K562 (cell line): ENCODE data around the gene PHLDB2. TPM values are rescaled to one million over a fixed set of nuclear protein-coding genes. Genes with fewer than 3 reads are reported as not detected.

Source experiments
- ATAC-seq: fragments of 200-7000 bp; cut with Tn5 transposase; 3 replicates; pipeline ENCODE4 v1.9.1; 2020; ENCODE audit warnings: moderate library complexity
- BruUV-seq: library from RNA; stranded (reverse); fragments of 400-500 nt; replicated peaks from 2 replicates; lab custom pipeline; 2021; lab: Mats Ljungman, UMichigan
- CTCF ChIA-PET: fragments of 300-600 bp; formaldehyde crosslinking; extraction: SDS; loops from one replicate; lab custom pipeline; 2021; ENCODE audit warnings: low intra/inter-chr PET ratio; lab: Yijun Ruan, JAX
- POLR2A ChIA-PET: fragments of 300-600, 350-650 bp; sonication (Branson Sonifier 250); formaldehyde crosslinking; extraction: SDS; loops from one replicate; lab custom pipeline; 2021; ENCODE audit warnings: antibody characterized with exemption, inconsistent platforms; lab: Yijun Ruan, JAX
- DNase-seq, 4 experiments: peaks; one replicate each; pipeline versions ENCODE4 v3.0.0 to v3.0.0-alpha.2; 2011 to 2018; ENCODE audit warnings: low spot score in 3 of 4, mixed read lengths in 3 of 4; ENCODE audit errors: extremely low read depth in 1 of 4
- FAIRE-seq: peaks from 2 replicates; lab custom pipeline; 2011; peaks lifted over from hg19 to GRCh38; lab: Jason Lieb, UNC
- H2AFZ ChIP-seq: 2 replicates; pipeline ENCODE4 v1.6.0; 2011; ENCODE audit warnings: low read depth, low read length, control low read depth, inconsistent platforms
- H3K27ac ChIP-seq: fragments of 200-600 bp; 3 replicates; pipeline ENCODE4 v1.8.0; 2011; ENCODE audit warnings: low read depth, mild to moderate bottlenecking, control low read depth, inconsistent platforms, low read length, moderate library complexity, mixed read lengths; ENCODE audit errors: extremely low read depth
- H3K27me3 ChIP-seq, 2 experiments: fragments of 300-600 bp in 1 of 2; 2 replicates in 1 of 2; 3 replicates in 1 of 2; pipeline versions ENCODE4 v1.6.0 to v1.8.0; 2011; ENCODE audit warnings: inconsistent platforms in 2 of 2, low read length in 2 of 2, mild to moderate bottlenecking in 1 of 2, mixed read lengths in 1 of 2, moderate library complexity in 1 of 2; ENCODE audit not compliant: control insufficient read depth in 2 of 2, insufficient read depth in 2 of 2
- H3K36me3 ChIP-seq: fragments of 300-600 bp; 3 replicates; pipeline ENCODE4 v1.8.0; 2011; ENCODE audit warnings: mild to moderate bottlenecking, low read length, inconsistent platforms; ENCODE audit not compliant: control insufficient read depth, insufficient read depth
- H3K4me1 ChIP-seq, 2 experiments: fragments of 200-600 bp in 1 of 2; replicated peaks in 1 of 2; 2 replicates in 1 of 2; 3 replicates in 1 of 2; pipeline versions ENCODE4 v1.5.1 to v1.8.0; 2011; ENCODE audit warnings: inconsistent platforms in 2 of 2, low read length in 2 of 2, mild to moderate bottlenecking in 1 of 2, mixed read lengths in 1 of 2, moderate library complexity in 1 of 2; ENCODE audit not compliant: control insufficient read depth in 2 of 2, insufficient read depth in 2 of 2
- H3K4me2 ChIP-seq: 2 replicates; pipeline ENCODE4 v1.6.1; 2011; ENCODE audit warnings: low read length, control low read depth, inconsistent platforms, mixed read lengths; ENCODE audit not compliant: insufficient read depth
- H3K4me3 ChIP-seq: fragments of 200-600 bp; sonication (generic), shearing (Covaris generic); 2 replicates; pipeline ENCODE4 v1.5.1; 2016; ENCODE audit warnings: control low read depth, inconsistent platforms
- H3K79me2 ChIP-seq: fragments of 200-600 bp; 3 replicates; pipeline ENCODE4 v1.8.0; 2011; ENCODE audit warnings: low read length, inconsistent platforms; ENCODE audit not compliant: control insufficient read depth, insufficient read depth
- H3K9ac ChIP-seq, 2 experiments: 2 replicates each; pipeline versions ENCODE4 v1.6.0 to v1.6.1; 2011; ENCODE audit warnings: low read depth in 2 of 2, low read length in 2 of 2, control low read depth in 1 of 2, inconsistent platforms in 1 of 2, mild to moderate bottlenecking in 1 of 2, mixed read lengths in 1 of 2; ENCODE audit not compliant: insufficient read depth in 1 of 2
- H3K9me1 ChIP-seq: one replicate; pipeline ENCODE4 v1.6.0; 2011; ENCODE audit warnings: inconsistent platforms, mild to moderate bottlenecking, low read length, moderate library complexity; ENCODE audit not compliant: control insufficient read depth, insufficient read depth
- H3K9me3 ChIP-seq: replicated peaks from 2 replicates; pipeline ENCODE4 v1.5.1; 2011; ENCODE audit warnings: low read depth, low read length, inconsistent platforms; ENCODE audit not compliant: control insufficient read depth, insufficient read depth
- H4K20me1 ChIP-seq: replicated peaks from 2 replicates; pipeline ENCODE4 v1.6.1; 2011; ENCODE audit warnings: low read length, inconsistent platforms, mixed read lengths; ENCODE audit not compliant: control insufficient read depth, insufficient read depth
- EWSR1 ChIP-seq: fragments of 450-650 bp; IDR thresholded peaks from 2 replicates; pipeline ENCODE4 v1.6.1; 2018; ENCODE audit warnings: borderline replicate concordance, mild to moderate bottlenecking, low read depth, moderate library complexity; ENCODE audit not compliant: partially characterized antibody
- LCOR ChIP-seq: sonication (generic); formaldehyde crosslinking; IDR thresholded peaks from 2 replicates; pipeline ENCODE4 v1.8.0; 2022; ENCODE audit warnings: mild to moderate bottlenecking, missing genetic modification reagents
- PRPF4 ChIP-seq: fragments of 200-400 bp; formaldehyde crosslinking; IDR thresholded peaks from one replicate; pipeline ENCODE4 v1.6.1; 2017; ENCODE audit warnings: low read length, low read depth, mild to moderate bottlenecking; ENCODE audit not compliant: insufficient read depth, poor library complexity, severe bottlenecking
- RBBP5 ChIP-seq: fragments of 200-600 bp; sonication (generic); IDR thresholded peaks from 2 replicates; pipeline ENCODE4 v1.6.1; 2012; ENCODE audit warnings: borderline replicate concordance, mild to moderate bottlenecking, low read length, control low read depth, inconsistent platforms; ENCODE audit not compliant: insufficient read depth, poor library complexity, severe bottlenecking
- SP2 ChIP-seq: IDR thresholded peaks from 2 replicates; pipeline ENCODE4 v1.6.1; 2011; ENCODE audit warnings: mild to moderate bottlenecking, low read depth, low read length, moderate library complexity; ENCODE audit not compliant: poor library complexity, severe bottlenecking; ENCODE audit errors: extremely low read depth
- SPI1 ChIP-seq: IDR thresholded peaks from 2 replicates; pipeline ENCODE4 v1.6.1; 2011; ENCODE audit warnings: low read depth, low read length, control low read depth, borderline replicate concordance
- ZNF253 ChIP-seq: fragments of 250-450 bp; sonication (Bioruptor Pico); conservative IDR thresholded peaks from 2 replicates; pipeline ENCODE4 v1.6.1; 2021; ENCODE audit warnings: mild to moderate bottlenecking
- WGBS: fragments of 100-300 bp; shearing (Covaris generic); methylation state at CpG from one replicate; pipeline ENCODE4 v1.1.6; 2016; ENCODE audit warnings: low coverage, mixed read lengths; ENCODE audit not compliant: insufficient coverage; ENCODE audit errors: missing lambda C conversion rate; 5-methylcytosine and 5-hydroxymethylcytosine counted together
- in situ Hi-C: fragments of 300-500 bp; cut with MboI; formaldehyde crosslinking; loops from 4 replicates; pipeline ENCODE4 v1.15.0; 2018; ENCODE audit warnings: inconsistent platforms, mixed read lengths
- intact Hi-C: fragments of 100-400 bp; cut with micrococcal nuclease; formaldehyde crosslinking; loops from 2 replicates; pipeline ENCODE4 v1.14.2; 2022
- polyA plus RNA-seq, 8 experiments: library from polyadenylated mRNA; depleted of rRNA in 4 of 8; stranded (reverse) in 5 of 8; unstranded in 3 of 8; fragments of >200 nt; fragmentation: Nextera tagmentation in 2 of 8; fragmentation: Illumina TruSeq in 1 of 8; extraction: Ambion mirVana in 2 of 8; extraction: Trizol in 1 of 8; gene quantifications; 2 replicates each; pipeline versions ENCODE4 v1.2.1 to v1.2.3, GENCODE V29; 2011 to 2014; ENCODE audit warnings: inconsistent platforms in 1 of 8, missing spikeins in 1 of 8
- total RNA-seq, 7 experiments: library from RNA; depleted of rRNA in 6 of 7; stranded (reverse); fragments of >200 nt in 6 of 7; fragmentation: Illumina TruSeq in 2 of 7; extraction: Trizol in 2 of 7; gene quantifications; 2 replicates each; pipeline versions ENCODE4 v1.2.1 to v1.2.3, GENCODE V29; 2011 to 2021; ENCODE audit warnings: low replicate concordance in 1 of 7
- TF ChIP-seq, protein P1 (sequence below), 2 experiments: fragments of 150-350 bp in 1 of 2; IDR thresholded peaks; 2 replicates each; pipeline ENCODE4 v1.6.1; 2012 to 2016; ENCODE audit warnings: low read depth in 2 of 2, low read length in 2 of 2, mild to moderate bottlenecking in 1 of 2, moderate library complexity in 1 of 2
- TF ChIP-seq, protein P2 (sequence below): fragments of 250-450 bp; sonication (Bioruptor Pico); IDR thresholded peaks from 2 replicates; pipeline ENCODE4 v1.5.0; 2021; ENCODE audit warnings: mild to moderate bottlenecking, borderline replicate concordance
- TF ChIP-seq, protein P3 (sequence below): IDR thresholded peaks from 2 replicates; pipeline ENCODE4 v1.6.1; 2016; ENCODE audit warnings: missing genetic modification characterization, missing compliant biosample characterization
- TF ChIP-seq, protein P4 (sequence below): fragments of 450-650 bp; IDR thresholded peaks from 2 replicates; pipeline ENCODE4 v1.7.1; 2018; ENCODE audit warnings: mild to moderate bottlenecking, low read depth; ENCODE audit not compliant: partially characterized antibody

PHLDB2 gene
- total and polyA plus RNA-seq, 9 of the 15 experiments (the other 6 are each of a cell fraction or from before 2014, with no cell fraction given): 0.04 TPM; not detected in 8

DNA sequence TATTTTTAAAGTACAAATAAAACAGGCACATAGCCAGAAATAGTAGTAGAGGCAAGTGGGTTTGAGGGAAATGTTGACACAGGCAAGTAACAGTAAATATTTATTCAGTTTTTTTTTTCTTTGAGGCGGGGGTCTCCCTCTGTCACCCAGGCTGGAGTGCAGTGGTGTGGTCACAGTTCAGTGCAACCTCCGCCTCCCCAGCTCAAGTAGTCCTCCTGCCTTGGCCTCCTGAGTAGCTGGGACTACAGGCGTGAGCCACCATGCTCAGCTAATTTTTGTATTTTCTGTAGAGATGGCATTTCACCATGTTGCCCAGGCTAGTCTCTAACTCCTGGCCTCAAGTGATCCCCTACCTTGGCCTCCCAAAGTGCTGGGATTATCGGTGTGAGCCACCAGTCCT, 43.5 kb downstream of the PHLDB2 start:
- no TSS peak for BruUV-seq
- Histone ChIP-seq H3K27ac (no peak overlapping the region), H4K20me1 (no peaks in the 10 kb centered on the region), H3K79me2 (no peaks in the 10 kb centered on the region), H3K9ac (no peak overlapping the region), H3K36me3 (no peaks in the 10 kb centered on the region), H2AFZ (no peak overlapping the region), H3K27me3 (no peaks in the 10 kb centered on the region), H3K9me1 (no peaks in the 10 kb centered on the region), H3K9me3 (no peaks in the 10 kb centered on the region), H3K4me3 (no peak overlapping the region), H3K4me2 (no peak overlapping the region), H3K4me1 (no peaks in the 10 kb centered on the region)
- intact Hi-C loops: no loop called here
- in situ Hi-C loops: no loop called here
- CTCF ChIA-PET: no interaction called here
- 0% methylated on average over 4 of the region's 4 CpGs for WGBS
- no peak for ATAC-seq
- no peak for DNase-seq
- no peak for FAIRE-seq
- POLR2A ChIA-PET: no interaction called here
- no peak for TF ChIP-seq ZNF253 (CRISPR knock-in tag)
- no peak for TF ChIP-seq SPI1
- no peak for TF ChIP-seq PRPF4
- no peak for TF ChIP-seq SP2
- TF ChIP-seq, protein P1, sequence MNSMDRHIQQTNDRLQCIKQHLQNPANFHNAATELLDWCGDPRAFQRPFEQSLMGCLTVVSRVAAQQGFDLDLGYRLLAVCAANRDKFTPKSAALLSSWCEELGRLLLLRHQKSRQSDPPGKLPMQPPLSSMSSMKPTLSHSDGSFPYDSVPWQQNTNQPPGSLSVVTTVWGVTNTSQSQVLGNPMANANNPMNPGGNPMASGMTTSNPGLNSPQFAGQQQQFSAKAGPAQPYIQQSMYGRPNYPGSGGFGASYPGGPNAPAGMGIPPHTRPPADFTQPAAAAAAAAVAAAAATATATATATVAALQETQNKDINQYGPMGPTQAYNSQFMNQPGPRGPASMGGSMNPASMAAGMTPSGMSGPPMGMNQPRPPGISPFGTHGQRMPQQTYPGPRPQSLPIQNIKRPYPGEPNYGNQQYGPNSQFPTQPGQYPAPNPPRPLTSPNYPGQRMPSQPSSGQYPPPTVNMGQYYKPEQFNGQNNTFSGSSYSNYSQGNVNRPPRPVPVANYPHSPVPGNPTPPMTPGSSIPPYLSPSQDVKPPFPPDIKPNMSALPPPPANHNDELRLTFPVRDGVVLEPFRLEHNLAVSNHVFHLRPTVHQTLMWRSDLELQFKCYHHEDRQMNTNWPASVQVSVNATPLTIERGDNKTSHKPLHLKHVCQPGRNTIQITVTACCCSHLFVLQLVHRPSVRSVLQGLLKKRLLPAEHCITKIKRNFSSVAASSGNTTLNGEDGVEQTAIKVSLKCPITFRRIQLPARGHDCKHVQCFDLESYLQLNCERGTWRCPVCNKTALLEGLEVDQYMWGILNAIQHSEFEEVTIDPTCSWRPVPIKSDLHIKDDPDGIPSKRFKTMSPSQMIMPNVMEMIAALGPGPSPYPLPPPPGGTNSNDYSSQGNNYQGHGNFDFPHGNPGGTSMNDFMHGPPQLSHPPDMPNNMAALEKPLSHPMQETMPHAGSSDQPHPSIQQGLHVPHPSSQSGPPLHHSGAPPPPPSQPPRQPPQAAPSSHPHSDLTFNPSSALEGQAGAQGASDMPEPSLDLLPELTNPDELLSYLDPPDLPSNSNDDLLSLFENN (IDR thresholded peaks at IDR 0.05; ENCODE audit: low read depth in 2 of 2, low read length in 2 of 2): no peak
- TF ChIP-seq, protein P2, sequence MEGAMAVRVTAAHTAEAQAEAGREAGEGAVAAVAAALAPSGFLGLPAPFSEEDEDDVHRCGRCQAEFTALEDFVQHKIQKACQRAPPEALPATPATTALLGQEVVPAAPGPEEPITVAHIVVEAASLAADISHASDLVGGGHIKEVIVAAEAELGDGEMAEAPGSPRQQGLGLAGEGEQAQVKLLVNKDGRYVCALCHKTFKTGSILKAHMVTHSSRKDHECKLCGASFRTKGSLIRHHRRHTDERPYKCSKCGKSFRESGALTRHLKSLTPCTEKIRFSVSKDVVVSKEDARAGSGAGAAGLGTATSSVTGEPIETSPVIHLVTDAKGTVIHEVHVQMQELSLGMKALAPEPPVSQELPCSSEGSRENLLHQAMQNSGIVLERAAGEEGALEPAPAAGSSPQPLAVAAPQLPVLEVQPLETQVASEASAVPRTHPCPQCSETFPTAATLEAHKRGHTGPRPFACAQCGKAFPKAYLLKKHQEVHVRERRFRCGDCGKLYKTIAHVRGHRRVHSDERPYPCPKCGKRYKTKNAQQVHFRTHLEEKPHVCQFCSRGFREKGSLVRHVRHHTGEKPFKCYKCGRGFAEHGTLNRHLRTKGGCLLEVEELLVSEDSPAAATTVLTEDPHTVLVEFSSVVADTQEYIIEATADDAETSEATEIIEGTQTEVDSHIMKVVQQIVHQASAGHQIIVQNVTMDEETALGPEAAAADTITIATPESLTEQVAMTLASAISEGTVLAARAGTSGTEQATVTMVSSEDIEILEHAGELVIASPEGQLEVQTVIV (CRISPR knock-in tag): no peak
- TF ChIP-seq, protein P3, sequence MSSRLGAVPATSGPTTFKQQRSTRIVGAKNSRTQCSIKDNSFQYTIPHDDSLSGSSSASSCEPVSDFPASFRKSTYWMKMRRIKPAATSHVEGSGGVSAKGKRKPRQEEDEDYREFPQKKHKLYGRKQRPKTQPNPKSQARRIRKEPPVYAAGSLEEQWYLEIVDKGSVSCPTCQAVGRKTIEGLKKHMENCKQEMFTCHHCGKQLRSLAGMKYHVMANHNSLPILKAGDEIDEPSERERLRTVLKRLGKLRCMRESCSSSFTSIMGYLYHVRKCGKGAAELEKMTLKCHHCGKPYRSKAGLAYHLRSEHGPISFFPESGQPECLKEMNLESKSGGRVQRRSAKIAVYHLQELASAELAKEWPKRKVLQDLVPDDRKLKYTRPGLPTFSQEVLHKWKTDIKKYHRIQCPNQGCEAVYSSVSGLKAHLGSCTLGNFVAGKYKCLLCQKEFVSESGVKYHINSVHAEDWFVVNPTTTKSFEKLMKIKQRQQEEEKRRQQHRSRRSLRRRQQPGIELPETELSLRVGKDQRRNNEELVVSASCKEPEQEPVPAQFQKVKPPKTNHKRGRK (tag): no peak
- no peak for TF ChIP-seq RBBP5
- TF ChIP-seq, protein P4, sequence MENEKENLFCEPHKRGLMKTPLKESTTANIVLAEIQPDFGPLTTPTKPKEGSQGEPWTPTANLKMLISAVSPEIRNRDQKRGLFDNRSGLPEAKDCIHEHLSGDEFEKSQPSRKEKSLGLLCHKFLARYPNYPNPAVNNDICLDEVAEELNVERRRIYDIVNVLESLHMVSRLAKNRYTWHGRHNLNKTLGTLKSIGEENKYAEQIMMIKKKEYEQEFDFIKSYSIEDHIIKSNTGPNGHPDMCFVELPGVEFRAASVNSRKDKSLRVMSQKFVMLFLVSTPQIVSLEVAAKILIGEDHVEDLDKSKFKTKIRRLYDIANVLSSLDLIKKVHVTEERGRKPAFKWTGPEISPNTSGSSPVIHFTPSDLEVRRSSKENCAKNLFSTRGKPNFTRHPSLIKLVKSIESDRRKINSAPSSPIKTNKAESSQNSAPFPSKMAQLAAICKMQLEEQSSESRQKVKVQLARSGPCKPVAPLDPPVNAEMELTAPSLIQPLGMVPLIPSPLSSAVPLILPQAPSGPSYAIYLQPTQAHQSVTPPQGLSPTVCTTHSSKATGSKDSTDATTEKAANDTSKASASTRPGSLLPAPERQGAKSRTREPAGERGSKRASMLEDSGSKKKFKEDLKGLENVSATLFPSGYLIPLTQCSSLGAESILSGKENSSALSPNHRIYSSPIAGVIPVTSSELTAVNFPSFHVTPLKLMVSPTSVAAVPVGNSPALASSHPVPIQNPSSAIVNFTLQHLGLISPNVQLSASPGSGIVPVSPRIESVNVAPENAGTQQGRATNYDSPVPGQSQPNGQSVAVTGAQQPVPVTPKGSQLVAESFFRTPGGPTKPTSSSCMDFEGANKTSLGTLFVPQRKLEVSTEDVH: no peak
- no peak for TF ChIP-seq EWSR1
- no peak for TF ChIP-seq LCOR (CRISPR knock-in tag)
